Thyroid gland (tissue), 4 donors: Measurements from ENCODE around the gene CAMTA1. TPM values are rescaled to one million over a fixed set of nuclear protein-coding genes. Genes with fewer than 3 reads are reported as not detected.

Source experiments
- DNase-seq, 2 donors: peaks; one replicate each; pipeline ENCODE4 v3.0.0-alpha.2; 2019
- H3K27ac ChIP-seq, 3 donors: fragments of 200-600 bp; sonication (generic); 1 replicate in 2 of 3; 2 replicates in 1 of 3; pipeline ENCODE4 v1.5.1; 2016 to 2019; ENCODE audit warnings: mild to moderate bottlenecking in 1 of 3, moderate library complexity in 1 of 3
- H3K27me3 ChIP-seq: fragments of 200-600 bp; sonication (generic); one replicate; pipeline ENCODE4 v1.5.1; 2019
- H3K36me3 ChIP-seq, 2 donors: fragments of 200-600 bp; sonication (generic); one replicate each; pipeline ENCODE4 v1.5.1; 2016 to 2019
- H3K4me1 ChIP-seq, 2 donors: fragments of 200-600 bp; sonication (generic); one replicate each; pipeline ENCODE4 v1.5.1; 2017 to 2019
- H3K4me3 ChIP-seq, 3 donors: fragments of 200-600 bp; sonication (generic); replicated peaks in 1 of 3; 1 replicate in 2 of 3; 2 replicates in 1 of 3; pipeline ENCODE4 v1.5.1; 2016; ENCODE audit warnings: mild to moderate bottlenecking in 1 of 3
- H3K9me3 ChIP-seq: fragments of 200-600 bp; sonication (generic); one replicate; pipeline ENCODE4 v1.5.1; 2017
- POLR2A ChIP-seq, 2 donors: fragments of 450-650 bp; IDR thresholded peaks; one replicate each; pipeline ENCODE4 v1.6.1; 2017; ENCODE audit warnings: antibody characterized with exemption in 2 of 2, mild to moderate bottlenecking in 2 of 2, moderate library complexity in 1 of 2
- WGBS, 2 donors: methylation state at CpG; one replicate each; pipeline ENCODE4 v1.1.5; 2017; 5-methylcytosine and 5-hydroxymethylcytosine counted together
- intact Hi-C: fragments of 100-400 bp; cut with DNase I; formaldehyde crosslinking; loops from one replicate; pipeline ENCODE4 v1.15.1; 2023
- total RNA-seq, 4 donors: library from RNA; depleted of rRNA; stranded (reverse); fragments of >200 nt; gene quantifications; one replicate each; pipeline ENCODE4 v1.2.3, GENCODE V29; 2016
- TF ChIP-seq, protein P1 (sequence below), 6 experiments: fragments of 200-600 bp in 3 of 6; fragments of 450-650 bp in 3 of 6; sonication (generic) in 3 of 6; IDR thresholded peaks; one replicate each; pipeline ENCODE4 v1.5.1; 2016 to 2019; ENCODE audit warnings: antibody characterized with exemption in 6 of 6, mild to moderate bottlenecking in 2 of 6, inconsistent platforms in 1 of 6, moderate library complexity in 1 of 6

Gene CAMTA1
- total RNA-seq, 4 donors from 2014 or later: 63.9 to 124 (median 101) TPM

DNA sequence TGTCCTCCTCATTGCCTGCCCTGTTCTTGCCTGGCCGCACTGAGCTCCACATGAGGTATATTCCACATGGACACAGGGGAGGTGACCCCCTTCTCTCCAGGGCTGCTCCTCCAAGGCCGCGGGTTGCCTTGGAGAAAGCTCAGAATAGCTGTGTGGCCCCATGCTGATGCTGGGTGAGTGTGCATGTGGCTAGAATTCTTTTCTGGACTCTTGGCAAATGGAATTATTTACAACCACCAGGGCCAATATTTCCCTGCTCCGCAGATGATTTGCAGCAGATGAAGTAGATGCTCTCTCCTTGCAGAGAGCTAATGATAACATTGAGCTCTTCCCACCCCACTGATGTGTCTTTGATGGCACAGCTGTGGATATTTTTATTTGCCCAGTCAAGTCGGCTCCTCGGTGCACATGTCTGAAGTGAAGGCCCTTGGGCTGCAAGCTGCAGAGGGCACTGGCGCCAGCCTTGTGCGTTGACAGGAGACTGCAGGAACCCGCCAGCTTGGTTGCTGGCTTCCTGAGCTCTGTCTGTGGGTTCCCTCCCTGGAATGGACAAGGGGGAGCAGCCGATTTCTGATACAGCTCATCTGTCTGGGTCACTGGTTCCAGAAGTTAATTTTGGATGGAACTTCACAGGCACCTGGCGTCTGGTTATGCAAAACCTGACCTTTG is 581.2 kb downstream of the CAMTA1 start:
- 80 to 84% methylated on average over 8 to 10 of the region's 11 CpGs for WGBS, 2 donors
- TF ChIP-seq POLR2A (IDR thresholded peaks at IDR 0.05): no peak
- TF ChIP-seq, protein P1, sequence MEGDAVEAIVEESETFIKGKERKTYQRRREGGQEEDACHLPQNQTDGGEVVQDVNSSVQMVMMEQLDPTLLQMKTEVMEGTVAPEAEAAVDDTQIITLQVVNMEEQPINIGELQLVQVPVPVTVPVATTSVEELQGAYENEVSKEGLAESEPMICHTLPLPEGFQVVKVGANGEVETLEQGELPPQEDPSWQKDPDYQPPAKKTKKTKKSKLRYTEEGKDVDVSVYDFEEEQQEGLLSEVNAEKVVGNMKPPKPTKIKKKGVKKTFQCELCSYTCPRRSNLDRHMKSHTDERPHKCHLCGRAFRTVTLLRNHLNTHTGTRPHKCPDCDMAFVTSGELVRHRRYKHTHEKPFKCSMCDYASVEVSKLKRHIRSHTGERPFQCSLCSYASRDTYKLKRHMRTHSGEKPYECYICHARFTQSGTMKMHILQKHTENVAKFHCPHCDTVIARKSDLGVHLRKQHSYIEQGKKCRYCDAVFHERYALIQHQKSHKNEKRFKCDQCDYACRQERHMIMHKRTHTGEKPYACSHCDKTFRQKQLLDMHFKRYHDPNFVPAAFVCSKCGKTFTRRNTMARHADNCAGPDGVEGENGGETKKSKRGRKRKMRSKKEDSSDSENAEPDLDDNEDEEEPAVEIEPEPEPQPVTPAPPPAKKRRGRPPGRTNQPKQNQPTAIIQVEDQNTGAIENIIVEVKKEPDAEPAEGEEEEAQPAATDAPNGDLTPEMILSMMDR (IDR thresholded peaks at IDR 0.05): no peak
- no peak for DNase-seq
- no peaks in the 10 kb centered on the region for H3K4me1 ChIP-seq
- no peak overlapping the region for H3K4me3 ChIP-seq
- intact Hi-C loops: no loop called here
- no peaks in the 10 kb centered on the region for H3K27me3 ChIP-seq
- H3K9me3 ChIP-seq: no peaks in the 10 kb centered on the region
- H3K36me3 ChIP-seq: no peaks in the 10 kb centered on the region
- no peak overlapping the region for H3K27ac ChIP-seq

DNA sequence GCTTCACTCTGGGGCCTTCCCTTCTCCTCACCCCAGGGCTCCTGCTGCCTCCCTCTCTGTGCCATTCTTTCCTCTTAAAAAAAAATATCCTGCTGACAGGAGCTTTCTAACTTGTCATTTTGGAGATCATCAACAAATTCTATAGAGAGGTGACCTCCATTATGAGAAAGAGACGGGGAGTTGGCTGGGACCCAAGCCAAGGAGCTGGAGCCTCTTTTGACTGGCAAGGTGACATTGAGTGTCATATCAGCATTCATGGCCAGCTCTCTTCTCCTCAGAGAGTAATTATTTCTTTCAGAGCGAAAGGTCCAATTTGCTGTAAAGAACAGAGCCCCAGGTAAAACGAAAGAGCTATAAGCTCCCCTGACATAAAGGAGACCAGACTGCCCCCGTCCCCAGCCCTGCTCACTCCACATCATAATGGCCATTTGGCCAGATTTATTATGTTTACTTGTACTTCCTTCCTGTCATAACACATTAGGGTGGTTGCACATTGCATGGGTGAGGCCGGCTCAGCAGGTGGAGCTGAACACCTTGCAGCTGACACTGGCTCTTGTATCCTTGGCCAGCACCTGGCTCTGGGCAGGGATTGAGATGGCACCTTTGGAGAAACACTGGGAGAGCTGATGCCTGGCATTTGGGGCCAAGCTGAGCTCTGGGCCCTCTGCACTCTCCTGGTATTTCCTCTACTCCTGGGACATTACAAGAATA is 581.9 kb downstream of the CAMTA1 start:
- WGBS, 2 donors: 81 to 85% methylated on average over 5 of the region's 5 CpGs

DNA sequence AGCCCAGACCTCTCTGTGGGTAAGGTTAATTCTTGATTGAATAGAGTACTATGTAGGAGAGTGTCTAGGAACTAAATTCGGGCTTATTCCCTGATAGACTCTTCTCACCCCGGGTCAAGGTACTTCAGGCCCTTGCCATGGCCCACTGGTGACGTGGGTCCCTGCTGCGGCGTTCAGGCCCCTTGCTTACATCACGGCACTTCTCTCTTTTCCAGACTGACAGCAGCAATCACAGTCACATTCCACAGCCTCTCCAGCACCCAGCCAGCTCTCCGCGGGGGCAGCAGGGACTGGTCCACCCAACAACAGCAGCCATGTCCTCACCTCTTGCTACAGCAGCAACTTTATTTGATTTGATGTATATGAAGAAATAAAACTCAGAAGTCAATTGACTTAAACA is 584.6 kb downstream of the CAMTA1 start:
- DNase-seq: no peak
- H3K27ac ChIP-seq: no peak overlapping the region
- intact Hi-C loops: no loop called here
- no peaks in the 10 kb centered on the region for H3K4me1 ChIP-seq
- TF ChIP-seq, protein P1 (IDR thresholded peaks at IDR 0.05): no peak
- TF ChIP-seq POLR2A (IDR thresholded peaks at IDR 0.05): no peak
- H3K36me3 ChIP-seq: no peaks in the 10 kb centered on the region
- no peak overlapping the region for H3K4me3 ChIP-seq
- H3K9me3 ChIP-seq: no peaks in the 10 kb centered on the region
- whole genome bisulfite sequencing, 2 donors: 47 to 53% methylated on average over 8 of the region's 8 CpGs
- H3K27me3 ChIP-seq: no peaks in the 10 kb centered on the region

More for the DNA sequence above, 581.9 kb downstream of the CAMTA1 start:
- Histone ChIP-seq H3K27ac (no peak overlapping the region), H3K27me3 (no peaks in the 10 kb centered on the region), H3K4me1 (no peaks in the 10 kb centered on the region), H3K36me3 (no peaks in the 10 kb centered on the region), H3K4me3 (no peak overlapping the region), H3K9me3 (no peaks in the 10 kb centered on the region)
- DNase-seq: no peak
- intact Hi-C loops: no loop called here
- TF ChIP-seq POLR2A (IDR thresholded peaks at IDR 0.05): no peak
- TF ChIP-seq, protein P1 (IDR thresholded peaks at IDR 0.05): no peak

DNA sequence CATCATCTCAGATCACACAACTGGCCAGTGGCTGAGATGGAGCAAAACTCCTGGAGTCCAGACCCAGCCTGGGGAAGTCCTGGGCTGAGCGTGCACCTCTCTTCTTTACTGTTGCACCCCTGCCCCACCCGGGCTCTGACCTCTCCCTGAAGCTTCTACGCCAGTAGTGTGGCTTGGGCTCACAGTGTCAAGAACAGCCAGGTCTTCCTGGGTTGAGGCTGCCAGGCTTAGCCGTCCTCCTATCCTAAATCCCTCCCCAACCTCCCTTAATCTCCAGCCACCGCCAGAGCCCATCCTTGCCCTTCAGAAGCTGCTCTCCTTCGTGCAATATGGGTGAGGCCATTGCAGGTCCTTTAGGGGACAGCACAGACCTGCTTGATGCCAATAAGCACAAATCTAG is 586.7 kb downstream of the CAMTA1 start:
- Histone ChIP-seq H3K27ac (no peak overlapping the region), H3K9me3 (no peaks in the 10 kb centered on the region), H3K27me3 (no peaks in the 10 kb centered on the region), H3K36me3 (no peaks in the 10 kb centered on the region), H3K4me1 (no peaks in the 10 kb centered on the region), H3K4me3 (no peak overlapping the region)
- no peak for DNase-seq
- intact Hi-C loops: no loop called here
- 89 to 93% methylated on average over 6 of the region's 6 CpGs for WGBS, 2 donors
- TF ChIP-seq, protein P1 (IDR thresholded peaks at IDR 0.05): no peak
- no peak for TF ChIP-seq POLR2A (IDR thresholded peaks at IDR 0.05)

GRCh38 chr1:7372477-7373120 is 587.3 kb downstream of the CAMTA1 start:
- WGBS, 2 donors: 93 to 96% methylated on average over 15 to 19 of the region's 19 CpGs
- H3K36me3 ChIP-seq: no peaks in the 10 kb centered on the region

More at GRCh38 chr1:7372477-7373120, 587.3 kb downstream of the CAMTA1 start:
- no peak for DNase-seq
- no peak overlapping the region for H3K4me3 ChIP-seq
- intact Hi-C loops: no loop called here
- no peaks in the 10 kb centered on the region for H3K4me1 ChIP-seq
- H3K27me3 ChIP-seq: no peaks in the 10 kb centered on the region
- no peaks in the 10 kb centered on the region for H3K9me3 ChIP-seq
- no peak overlapping the region for H3K27ac ChIP-seq
- no peak for TF ChIP-seq POLR2A (IDR thresholded peaks at IDR 0.05)
- TF ChIP-seq, protein P1 (IDR thresholded peaks at IDR 0.05): no peak
